CD14-positive monocyte (primary cell): ENCODE measurements around the gene ZNFX1. TPM values are rescaled to one million over a fixed set of nuclear protein-coding genes. Genes with fewer than 3 reads are reported as not detected.

Experiments
- DNase-seq, 3 donors: peaks; one replicate each; pipeline ENCODE4 v3.0.0-alpha.2; 2011 to 2022
- H2AFZ ChIP-seq: 2 replicates; pipeline ENCODE4 v1.6.0; 2012; ENCODE audit warnings: mild to moderate bottlenecking, low read depth, low read length, inconsistent platforms; ENCODE audit not compliant: insufficient read depth, poor library complexity, severe bottlenecking
- H3K27ac ChIP-seq, 2 donors: 1 replicate in 1 of 2; 2 replicates in 1 of 2; pipeline ENCODE4 v1.5.1; 2012 to 2013; ENCODE audit warnings: low read length in 2 of 2, control low read depth in 1 of 2, inconsistent platforms in 1 of 2, low read depth in 1 of 2, mild to moderate bottlenecking in 1 of 2
- H3K27me3 ChIP-seq, 2 donors: one replicate each; pipeline versions ENCODE4 v1.6.0 to v1.6.1; 2011 to 2013; ENCODE audit warnings: low read length in 2 of 2; ENCODE audit not compliant: control insufficient read depth in 2 of 2, insufficient read depth in 2 of 2
- H3K36me3 ChIP-seq, 2 donors: replicated peaks in 1 of 2; 1 replicate in 1 of 2; 2 replicates in 1 of 2; pipeline versions ENCODE4 v1.5.1 to v1.6.1; 2012 to 2013; ENCODE audit warnings: low read length in 2 of 2, control low read depth in 1 of 2, inconsistent platforms in 1 of 2, mild to moderate bottlenecking in 1 of 2; ENCODE audit not compliant: insufficient read depth in 2 of 2, control insufficient read depth in 1 of 2
- H3K4me1 ChIP-seq, 2 donors: 1 replicate in 1 of 2; 2 replicates in 1 of 2; pipeline versions ENCODE4 v1.5.1 to v1.6.1; 2012 to 2013; ENCODE audit warnings: low read length in 2 of 2, control low read depth in 1 of 2, inconsistent platforms in 1 of 2, mild to moderate bottlenecking in 1 of 2, moderate library complexity in 1 of 2; ENCODE audit not compliant: insufficient read depth in 2 of 2, control insufficient read depth in 1 of 2
- H3K4me2 ChIP-seq: replicated peaks from 2 replicates; pipeline ENCODE3; 2012; ENCODE audit warnings: low read length, moderate library complexity, mild to moderate bottlenecking; ENCODE audit not compliant: poor library complexity, severe bottlenecking; ENCODE audit errors: extremely low read depth
- H3K4me3 ChIP-seq, 3 experiments: fragments of 200-600 bp in 1 of 3; sonication (generic) in 1 of 3; replicated peaks in 1 of 3; 1 replicate in 2 of 3; 2 replicates in 1 of 3; pipeline ENCODE4 v1.5.1; 2011 to 2013; ENCODE audit warnings: low read length in 3 of 3, mild to moderate bottlenecking in 3 of 3, control low read depth in 2 of 3, low read depth in 2 of 3, inconsistent platforms in 1 of 3, moderate library complexity in 1 of 3
- H3K79me2 ChIP-seq: 2 replicates; pipeline ENCODE4 v1.6.0; 2012; ENCODE audit warnings: mild to moderate bottlenecking, control low read depth, inconsistent platforms, low read length, moderate library complexity; ENCODE audit not compliant: insufficient read depth
- H3K9ac ChIP-seq: 2 replicates; pipeline ENCODE4 v1.6.0; 2017; ENCODE audit warnings: low read length, mild to moderate bottlenecking; ENCODE audit not compliant: insufficient read depth, poor library complexity, severe bottlenecking
- H3K9me3 ChIP-seq, 2 donors: replicated peaks in 1 of 2; 1 replicate in 1 of 2; 2 replicates in 1 of 2; pipeline versions ENCODE4 v1.5.1 to v1.6.1; 2012 to 2013; ENCODE audit warnings: low read length in 2 of 2, control low read depth in 1 of 2; ENCODE audit not compliant: control insufficient read depth in 1 of 2, insufficient read depth in 1 of 2
- H4K20me1 ChIP-seq: 2 replicates; pipeline ENCODE4 v1.6.0; 2012; ENCODE audit warnings: mild to moderate bottlenecking, low read length, control low read depth, moderate library complexity; ENCODE audit not compliant: insufficient read depth
- H3K27ac Mint-ChIP-seq, 7 donors: one replicate each; pipeline ENCODE4 v1.8.0; 2020; ENCODE audit warnings: mild to moderate bottlenecking in 7 of 7, mixed read lengths in 7 of 7, moderate library complexity in 6 of 7, inconsistent platforms in 2 of 7
- H3K27me3 Mint-ChIP-seq, 3 donors: one replicate each; pipeline ENCODE4 v1.8.0; 2021 to 2022; ENCODE audit warnings: low read depth in 3 of 3, mild to moderate bottlenecking in 3 of 3, mixed read lengths in 3 of 3, moderate library complexity in 3 of 3, inconsistent platforms in 1 of 3
- H3K36me3 Mint-ChIP-seq, 2 donors: one replicate each; pipeline ENCODE4 v1.8.0; 2020; ENCODE audit warnings: mixed read lengths in 2 of 2, inconsistent platforms in 1 of 2, mild to moderate bottlenecking in 1 of 2
- H3K4me1 Mint-ChIP-seq: one replicate; pipeline ENCODE4 v1.8.0; 2020; ENCODE audit warnings: mild to moderate bottlenecking, mixed read lengths
- H3K4me3 Mint-ChIP-seq, 2 donors: one replicate each; pipeline ENCODE4 v1.8.0; 2020; ENCODE audit warnings: mild to moderate bottlenecking in 2 of 2, mixed read lengths in 2 of 2, moderate library complexity in 1 of 2
- H3K9me3 Mint-ChIP-seq, 7 donors: one replicate each; pipeline ENCODE4 v1.8.0; 2020 to 2022; ENCODE audit warnings: mixed read lengths in 7 of 7, mild to moderate bottlenecking in 6 of 7, moderate library complexity in 6 of 7, inconsistent platforms in 2 of 7
- WGBS: methylation state at CpG from one replicate; pipeline ENCODE4 v1.1.5; 2013; ENCODE audit warnings: missing lambda C conversion rate; ENCODE audit not compliant: insufficient coverage; 5-methylcytosine and 5-hydroxymethylcytosine counted together
- intact Hi-C, 2 donors: fragments of 100-400 bp; cut with micrococcal nuclease; formaldehyde crosslinking; loops; one replicate each; pipeline versions ENCODE4 v1.15.0 to v1.15.1; 2023
- polyA plus RNA-seq, 3 donors: library from polyadenylated mRNA; depleted of rRNA in 1 of 3; unstranded in 2 of 3; stranded (reverse) in 1 of 3; fragments of 300-500 nt in 2 of 3; fragments of >200 nt in 1 of 3; fragmentation: Illumina TruSeq in 2 of 3; gene quantifications; 1 replicate in 2 of 3; 2 replicates in 1 of 3; pipeline ENCODE4 v1.2.3, GENCODE V29; 2012 to 2021
- TF ChIP-seq, protein P1 (sequence below): fragments of 200-600 bp; IDR thresholded peaks from one replicate; pipeline ENCODE4 v1.8.0; 2022; ENCODE audit warnings: antibody characterized with exemption, mild to moderate bottlenecking

Gene ZNFX1
- polyA plus RNA-seq, 3 donors = 11.4 to 23.2 (median 13.3) TPM

DNA sequence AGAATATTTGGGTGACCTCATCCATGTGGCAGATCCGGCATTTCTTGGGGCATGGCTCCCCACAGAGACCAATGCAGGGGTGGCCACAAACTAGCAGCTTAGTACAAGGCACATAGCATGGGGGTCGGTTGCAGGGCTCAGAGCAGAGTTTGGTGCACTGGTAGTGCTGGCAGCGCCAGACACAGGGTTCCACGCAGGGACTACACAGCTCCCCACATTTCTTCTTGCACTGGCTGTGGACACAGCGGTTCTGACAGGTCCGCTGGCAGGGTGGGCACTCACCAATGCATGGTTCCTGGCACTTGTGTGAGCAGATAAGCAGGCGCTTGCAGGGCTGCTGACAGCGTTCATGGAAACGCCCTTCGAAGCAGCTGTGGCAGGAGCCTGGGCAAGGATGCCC is 29.6 kb downstream of the ZNFX1 start:
- Mint-ChIP-seq H3K27me3 (no peaks in the 10 kb centered on the region), H3K27ac (peak overlapping the region in 3 of 7 donors; percentile 6 to 55 (median 41)), H3K4me1 (peaks cover 6% of the 10 kb centered on the region), H3K36me3 (peaks cover 81 to 94% of the 10 kb centered on the region in 2 donors), H3K4me3 (no peak overlapping the region), H3K9me3 (no peaks in the 10 kb centered on the region)
- peaks cover 89 to 100% of the 10 kb centered on the region in 2 donors for H3K36me3 ChIP-seq
- intact Hi-C loops = no loop called here
- H3K4me1 ChIP-seq = no peaks in the 10 kb centered on the region
- H3K4me3 ChIP-seq = no peak overlapping the region
- H2AFZ ChIP-seq = no peak overlapping the region
- WGBS = 83% methylated on average over 10 of the region's 10 CpGs
- peak overlapping the region in 1 of 2 donors; percentile 49 for H3K27ac ChIP-seq
- TF ChIP-seq, protein P1, sequence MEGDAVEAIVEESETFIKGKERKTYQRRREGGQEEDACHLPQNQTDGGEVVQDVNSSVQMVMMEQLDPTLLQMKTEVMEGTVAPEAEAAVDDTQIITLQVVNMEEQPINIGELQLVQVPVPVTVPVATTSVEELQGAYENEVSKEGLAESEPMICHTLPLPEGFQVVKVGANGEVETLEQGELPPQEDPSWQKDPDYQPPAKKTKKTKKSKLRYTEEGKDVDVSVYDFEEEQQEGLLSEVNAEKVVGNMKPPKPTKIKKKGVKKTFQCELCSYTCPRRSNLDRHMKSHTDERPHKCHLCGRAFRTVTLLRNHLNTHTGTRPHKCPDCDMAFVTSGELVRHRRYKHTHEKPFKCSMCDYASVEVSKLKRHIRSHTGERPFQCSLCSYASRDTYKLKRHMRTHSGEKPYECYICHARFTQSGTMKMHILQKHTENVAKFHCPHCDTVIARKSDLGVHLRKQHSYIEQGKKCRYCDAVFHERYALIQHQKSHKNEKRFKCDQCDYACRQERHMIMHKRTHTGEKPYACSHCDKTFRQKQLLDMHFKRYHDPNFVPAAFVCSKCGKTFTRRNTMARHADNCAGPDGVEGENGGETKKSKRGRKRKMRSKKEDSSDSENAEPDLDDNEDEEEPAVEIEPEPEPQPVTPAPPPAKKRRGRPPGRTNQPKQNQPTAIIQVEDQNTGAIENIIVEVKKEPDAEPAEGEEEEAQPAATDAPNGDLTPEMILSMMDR = no peak
- peaks cover 58% of the 10 kb centered on the region for H4K20me1 ChIP-seq
- no peaks in the 10 kb centered on the region for H3K27me3 ChIP-seq
- no peaks in the 10 kb centered on the region for H3K9me3 ChIP-seq
- H3K79me2 ChIP-seq = no peaks in the 10 kb centered on the region
- H3K4me2 ChIP-seq = no peak overlapping the region
- no peak overlapping the region for H3K9ac ChIP-seq
- no peak for DNase-seq

DNA sequence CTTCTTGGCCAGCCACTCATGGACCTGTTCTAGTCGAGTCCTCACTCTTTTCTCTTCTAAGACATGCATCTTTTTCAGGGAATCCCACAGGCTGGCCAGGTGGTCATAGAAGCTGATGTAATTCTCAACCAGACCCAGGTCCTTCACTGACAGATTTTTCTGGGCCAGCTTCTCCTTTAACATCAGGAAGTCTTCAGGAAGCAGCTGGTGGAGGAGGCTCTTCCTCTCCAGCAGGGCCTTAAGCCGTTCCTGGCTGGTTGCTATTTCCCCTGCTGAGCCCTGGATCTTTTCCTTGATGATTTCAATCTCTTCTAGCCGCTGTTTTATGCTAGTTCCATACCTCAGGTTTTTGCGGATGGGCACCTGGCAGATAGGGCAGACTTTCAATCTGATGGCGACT is 30.1 kb downstream of the ZNFX1 start:
- H3K36me3 Mint-ChIP-seq = peaks cover 81 to 94% of the 10 kb centered on the region in 2 donors
- H3K27ac ChIP-seq = peak overlapping the region in 1 of 2 donors; percentile 49
- intact Hi-C loops = no loop called here

More for the DNA sequence above, 30.1 kb downstream of the ZNFX1 start:
- Histone ChIP-seq H3K9me3 (no peaks in the 10 kb centered on the region), H3K79me2 (no peaks in the 10 kb centered on the region), H3K27me3 (no peaks in the 10 kb centered on the region), H3K36me3 (peaks cover 89 to 100% of the 10 kb centered on the region in 2 donors), H3K9ac (no peak overlapping the region), H4K20me1 (peaks cover 56% of the 10 kb centered on the region), H3K4me1 (no peaks in the 10 kb centered on the region), H3K4me2 (no peak overlapping the region), H3K4me3 (no peak overlapping the region), H2AFZ (no peak overlapping the region)
- Mint-ChIP-seq H3K4me3 (no peak overlapping the region), H3K27ac (peak overlapping the region in 5 of 7 donors; percentile 6 to 77 (median 41)), H3K27me3 (no peaks in the 10 kb centered on the region), H3K9me3 (no peaks in the 10 kb centered on the region), H3K4me1 (peaks cover 6% of the 10 kb centered on the region)
- TF ChIP-seq, protein P1 = no peak
- no peak for DNase-seq
- 22% methylated on average over 4 of the region's 5 CpGs for WGBS
